ENCODE measurements around the gene TMEM37. TPM values are rescaled to one million over a fixed set of nuclear protein-coding genes. Genes with fewer than 3 reads are reported as not detected.

The TMEM37 gene
- total and polyA plus RNA-seq, 9 of the 15 experiments (the other 6 are each of a cell fraction or from before 2014, with no cell fraction given) = 0.03 to 0.64 (median 0.31) TPM; not detected in 1

GRCh38 chr2:119419065-119419464, 12.6 kb upstream of the TMEM37 start (continued):
- no peak for TF ChIP-seq E2F1 (CRISPR knock-in tag; IDR thresholded peaks at IDR 0.05)

- 0% methylated on average over 1 of the region's 1 CpG for WGBS (ENCODE audit: insufficient coverage, low coverage, missing lambda C conversion rate)
- TF ChIP-seq ZNF121 (CRISPR knock-in tag; conservative IDR thresholded peaks at IDR 0.05) = no peak
- H3K4me1 ChIP-seq (replicated peaks in 1 of 2; ENCODE audit: control insufficient read depth in 2 of 2, insufficient read depth in 2 of 2, low read length in 2 of 2) = no peaks in the 10 kb centered on the region
- intact Hi-C loops (cut with micrococcal nuclease) = no loop called here
- no peaks in the 10 kb centered on the region for H3K79me2 ChIP-seq (ENCODE audit: control insufficient read depth, insufficient read depth, low read length)
- H4K20me1 ChIP-seq (replicated peaks; ENCODE audit: control insufficient read depth, insufficient read depth, low read length) = no peaks in the 10 kb centered on the region
- BruUV-seq (replicated peaks) = no TSS peak
- H3K27me3 ChIP-seq (ENCODE audit: control insufficient read depth in 2 of 2, insufficient read depth in 2 of 2, low read length in 2 of 2) = peaks cover 7 to 21% of the 10 kb centered on the region in 2 experiments; a peak in 4 of 5 replicates
- no peak overlapping the region for H3K4me3 ChIP-seq
- H3K27ac ChIP-seq (ENCODE audit: extremely low read depth, low read depth, low read length) = no peak overlapping the region
- in situ Hi-C loops (cut with MboI) = no loop called here
- no peak overlapping the region for H3K9ac ChIP-seq (ENCODE audit: insufficient read depth in 1 of 2, low read depth in 2 of 2, low read length in 2 of 2)
- no peak for DNase-seq (ENCODE audit: extremely low read depth in 1 of 4, low spot score in 3 of 4)
- ChIA-PET POLR2A (interaction anchor here (0.7 kb wide), 2 partner anchors 15 to 151 kb away, joined by 3 to 4 read pairs; no protein-coding TSS in a partner anchor), CTCF (ENCODE audit: low intra/inter-chr PET ratio) (interaction anchor here (0.5 kb wide), 1 partner anchor 10 kb away, joined by 3 read pairs; no protein-coding TSS in a partner anchor)
- no peaks in the 10 kb centered on the region for H3K9me1 ChIP-seq (ENCODE audit: control insufficient read depth, insufficient read depth, low read length)
- no peak overlapping the region for H2AFZ ChIP-seq (ENCODE audit: low read depth, low read length)
- H3K9me3 ChIP-seq (replicated peaks; ENCODE audit: control insufficient read depth, insufficient read depth, low read depth, low read length) = no peaks in the 10 kb centered on the region
- H3K36me3 ChIP-seq (ENCODE audit: control insufficient read depth, insufficient read depth, low read length) = no peaks in the 10 kb centered on the region
- no peak for FAIRE-seq
- no peak overlapping the region for H3K4me2 ChIP-seq (ENCODE audit: insufficient read depth, low read length)
- no peak for ATAC-seq
Observed at GRCh38 chr2:119419803-119420508, 11.7 kb upstream of the TMEM37 start.

Measured in K562 (cell line).